ENCODE results near the gene CWF19L2.

Gene CWF19L2

DNA sequence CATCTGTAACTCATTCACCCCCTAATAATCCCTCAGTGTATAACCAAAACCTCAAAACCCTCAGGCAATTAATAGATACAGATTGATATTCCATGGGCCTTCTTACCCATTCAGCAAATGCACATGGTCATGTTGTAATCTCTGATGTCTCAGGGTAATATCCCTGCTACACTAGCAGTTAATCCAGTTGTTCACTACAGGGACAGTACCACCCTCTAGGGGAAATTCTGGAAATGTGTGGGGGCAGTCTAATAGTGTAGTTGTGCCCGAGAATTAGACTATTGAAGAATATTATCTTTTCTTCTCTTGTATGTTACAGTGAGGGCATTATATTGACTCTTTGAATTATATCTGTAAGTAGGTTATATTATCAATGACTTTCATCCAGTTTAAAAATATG is 175.4 kb downstream of the CWF19L2 start:
- DNase-seq, result no peak
